K562 (cell line): Measurements from ENCODE around the gene PSAP.

Experiments used
- BHLHE40 ChIP-seq: IDR thresholded peaks from 2 replicates; pipeline ENCODE4 v1.6.1; 2011; ENCODE audit warnings: low read length, improper control_type of control experiment
- CBX5 ChIP-seq: IDR thresholded peaks from 2 replicates; pipeline ENCODE4 v1.6.1; 2014; ENCODE audit warnings: low read depth, borderline replicate concordance
- CC2D1A ChIP-seq: fragments of 450-650 bp; IDR thresholded peaks from 2 replicates; pipeline ENCODE4 v1.6.1; 2017; ENCODE audit warnings: mild to moderate bottlenecking
- CTCF ChIP-seq, 3 experiments: IDR thresholded peaks in 2 of 3; conservative IDR thresholded peaks in 1 of 3; 2 replicates each; pipeline ENCODE4 v1.5.1; 2011 to 2012; ENCODE audit warnings: low read length in 3 of 3, mild to moderate bottlenecking in 3 of 3, control low read depth in 2 of 3, improper control_type of control experiment in 1 of 3, inconsistent platforms in 1 of 3, low read depth in 1 of 3, mixed read lengths in 1 of 3, moderate library complexity in 1 of 3; ENCODE audit not compliant: insufficient read depth in 2 of 3
- EWSR1 ChIP-seq: fragments of 450-650 bp; IDR thresholded peaks from 2 replicates; pipeline ENCODE4 v1.6.1; 2018; ENCODE audit warnings: borderline replicate concordance, mild to moderate bottlenecking, low read depth, moderate library complexity; ENCODE audit not compliant: partially characterized antibody
- HINFP ChIP-seq: fragments of 450-650 bp; conservative IDR thresholded peaks from 2 replicates; pipeline ENCODE4 v1.6.1; 2016; ENCODE audit warnings: missing genetic modification characterization, low read depth, mild to moderate bottlenecking, control low read depth, missing compliant biosample characterization
- JUND ChIP-seq, 2 experiments: IDR thresholded peaks; 2 replicates in 1 of 2; 3 replicates in 1 of 2; pipeline ENCODE4 v1.6.1; 2011; ENCODE audit warnings: borderline replicate concordance in 2 of 2, low read depth in 2 of 2, low read length in 2 of 2, improper control_type of control experiment in 1 of 2, missing biosample characterization in 1 of 2, missing genetic modification characterization in 1 of 2, missing genetic modification reagents in 1 of 2
- KAT8 ChIP-seq: fragments of 450-650 bp; IDR thresholded peaks from 2 replicates; pipeline ENCODE4 v1.6.1; 2016; ENCODE audit warnings: low read depth, mild to moderate bottlenecking
- MTA3 ChIP-seq: fragments of 450-650 bp; formaldehyde crosslinking; IDR thresholded peaks from 2 replicates; pipeline ENCODE4 v1.6.1; 2017; ENCODE audit warnings: mild to moderate bottlenecking, borderline replicate concordance
- PHF8 ChIP-seq: fragments of 200-600 bp; sonication (generic); IDR thresholded peaks from 2 replicates; pipeline ENCODE4 v1.6.1; 2012; ENCODE audit warnings: mixed run types, mild to moderate bottlenecking, inconsistent platforms, low read length, moderate library complexity, borderline replicate concordance
- POLR2AphosphoS2 ChIP-seq: IDR thresholded peaks from 2 replicates; pipeline ENCODE4 v1.6.1; 2012; ENCODE audit warnings: low read length, improper control_type of control experiment
- RNF2 ChIP-seq: sonication (generic); IDR thresholded peaks from 2 replicates; pipeline ENCODE4 v1.6.1; 2016
- ZNF143 ChIP-seq: sonication (generic); formaldehyde crosslinking; IDR thresholded peaks from 2 replicates; pipeline ENCODE4 v1.9.0; 2022; ENCODE audit warnings: mild to moderate bottlenecking, missing genetic modification reagents

GRCh38 chr10:71812913-71813590 lies 38.0 kb downstream of the PSAP start:
- TF ChIP-seq POLR2AphosphoS2 (no peak), PHF8 (no peak), HINFP (tag) (no peak), ZNF143 (CRISPR knock-in tag) (no peak), EWSR1 (no peak), KAT8 (no peak), MTA3 (no peak), BHLHE40 (no peak), CTCF (IDR thresholded peaks at IDR 0.05 in 2 of 3, conservative IDR thresholded peaks at IDR 0.05 in 1 of 3; ENCODE audit: insufficient read depth in 2 of 3, low read depth in 1 of 3, low read length in 3 of 3) (no peak), CC2D1A (no peak), JUND (IDR thresholded peaks at IDR 0.05; ENCODE audit: borderline replicate concordance, low read depth, low read length) (no peak), JUND (tag; IDR thresholded peaks at IDR 0.05; ENCODE audit: borderline replicate concordance, low read depth, low read length) (no peak), RNF2 (no peak), CBX5 (no peak)
